Right atrium auricular region (tissue), 2 donors: ENCODE data around the gene FAM78B. TPM values are rescaled to one million over a fixed set of nuclear protein-coding genes. Genes with fewer than 3 reads are reported as not detected.

Source experiments
- DNase-seq: peaks from one replicate; pipeline ENCODE4 v3.0.0-alpha.2; 2019; ENCODE audit warnings: low spot score
- H3K27ac ChIP-seq, 2 donors: fragments of 200-600 bp; sonication (generic); 1 replicate in 1 of 2; 2 replicates in 1 of 2; pipeline ENCODE4 v1.5.1; 2016 to 2019
- H3K27me3 ChIP-seq, 2 donors: fragments of 200-600 bp; sonication (generic); one replicate each; pipeline versions ENCODE4 v1.5.1 to v1.6.0; 2017 to 2019
- H3K36me3 ChIP-seq: fragments of 200-600 bp; sonication (generic); one replicate; pipeline ENCODE4 v1.5.1; 2016
- H3K4me1 ChIP-seq, 2 donors: fragments of 200-600 bp; sonication (generic); one replicate each; pipeline versions ENCODE4 v1.5.1 to v1.6.0; 2017 to 2019
- H3K4me3 ChIP-seq, 2 donors: fragments of 200-600 bp; sonication (generic); 1 replicate in 1 of 2; 2 replicates in 1 of 2; pipeline ENCODE4 v1.5.1; 2017 to 2019; ENCODE audit warnings: mild to moderate bottlenecking in 1 of 2, moderate library complexity in 1 of 2
- H3K9me3 ChIP-seq, 2 donors: fragments of 200-600 bp; sonication (generic); one replicate each; pipeline ENCODE4 v1.5.1; 2019
- CTCF ChIP-seq, 2 donors: fragments of 200-600 bp; sonication (generic); IDR thresholded peaks; one replicate each; pipeline ENCODE4 v1.5.1; 2019; ENCODE audit warnings: antibody characterized with exemption in 2 of 2
- total RNA-seq, 2 donors: library from RNA; depleted of rRNA; stranded (reverse); fragments of >200 nt; gene quantifications; one replicate each; pipeline ENCODE4 v1.1.0, GENCODE V29; 2016

FAM78B gene
- total RNA-seq, 2 donors from 2014 or later, result 1.8 to 2.9 TPM

- H3K36me3 ChIP-seq, result no peaks in the 10 kb centered on the region
- TF ChIP-seq CTCF (IDR thresholded peaks at IDR 0.05), result no peak
- no peaks in the 10 kb centered on the region for H3K4me1 ChIP-seq
- no peaks in the 10 kb centered on the region for H3K9me3 ChIP-seq
- H3K27me3 ChIP-seq, result no peaks in the 10 kb centered on the region
- H3K4me3 ChIP-seq, result no peak overlapping the region
- H3K27ac ChIP-seq, result no peak overlapping the region
- DNase-seq, result no peak
Observed at GRCh38 chr1:166089804-166090203, 77.0 kb downstream of the FAM78B start.

- Histone ChIP-seq H3K27me3 (no peaks in the 10 kb centered on the region), H3K4me3 (no peak overlapping the region), H3K9me3 (no peaks in the 10 kb centered on the region), H3K4me1 (no peaks in the 10 kb centered on the region), H3K36me3 (no peaks in the 10 kb centered on the region), H3K27ac (no peak overlapping the region)
- no peak for TF ChIP-seq CTCF (IDR thresholded peaks at IDR 0.05)
- DNase-seq, result no peak
Observed at GRCh38 chr1:166088572-166088955, 78.2 kb downstream of the FAM78B start.

GRCh38 chr1:166087734-166088571, 78.8 kb downstream of the FAM78B start:
- no peaks in the 10 kb centered on the region for H3K4me1 ChIP-seq

GRCh38 chr1:166086113-166086883, 80.5 kb downstream of the FAM78B start:
- Histone ChIP-seq H3K9me3 (no peaks in the 10 kb centered on the region), H3K4me1 (peaks cover 0 to 4% of the 10 kb centered on the region in 2 donors), H3K27ac (no peak overlapping the region), H3K27me3 (no peaks in the 10 kb centered on the region), H3K36me3 (no peaks in the 10 kb centered on the region), H3K4me3 (no peak overlapping the region)
- no peak for DNase-seq
- no peak for TF ChIP-seq CTCF (IDR thresholded peaks at IDR 0.05)

More at GRCh38 chr1:166087734-166088571, 78.8 kb downstream of the FAM78B start:
- Histone ChIP-seq H3K9me3 (no peaks in the 10 kb centered on the region), H3K27me3 (no peaks in the 10 kb centered on the region), H3K4me3 (no peak overlapping the region), H3K36me3 (no peaks in the 10 kb centered on the region), H3K27ac (no peak overlapping the region)
- no peak for TF ChIP-seq CTCF (IDR thresholded peaks at IDR 0.05)
- DNase-seq, result no peak

GRCh38 chr1:166084613-166085012, 82.2 kb downstream of the FAM78B start:
- Histone ChIP-seq H3K4me3 (no peak overlapping the region), H3K9me3 (no peaks in the 10 kb centered on the region), H3K27me3 (no peaks in the 10 kb centered on the region), H3K27ac (no peak overlapping the region), H3K4me1 (peaks cover 0 to 16% of the 10 kb centered on the region in 2 donors), H3K36me3 (no peaks in the 10 kb centered on the region)
- DNase-seq, result no peak
- no peak for TF ChIP-seq CTCF (IDR thresholded peaks at IDR 0.05)
